NCI-H128 (cell line): ENCODE results near the gene HTR3C.
"Not testable (repeated sequence)": the region's sequence is repeated elsewhere in the genome, so short reads cannot be mapped to it uniquely, and the experiment has no call there.

Experiments used
- DNase-seq: peaks from one replicate; lab custom pipeline; 2025; ENCODE audit not compliant: unreplicated experiment; lab: John Stamatoyannopoulos, UW

HTR3C gene

DNA sequence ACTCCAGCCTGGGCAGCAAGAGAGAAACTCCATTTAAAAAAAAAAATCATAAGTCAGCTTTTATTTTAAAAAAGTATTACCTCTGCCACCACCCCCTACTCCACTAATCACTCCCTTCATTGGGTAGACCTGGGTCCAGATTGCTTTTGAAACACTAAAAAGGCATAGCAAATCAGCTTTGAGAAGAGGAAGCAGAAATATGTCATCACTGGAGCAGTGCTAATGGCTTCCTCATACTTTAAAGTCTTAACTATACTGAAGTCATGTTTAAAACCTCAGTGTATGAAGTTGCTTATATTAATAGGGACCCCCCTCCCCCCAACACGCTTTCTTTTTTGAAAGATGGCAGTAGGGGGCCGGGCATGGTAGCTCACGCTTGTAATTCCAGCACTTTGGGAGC is 22.3 kb upstream of the HTR3C start:
- no peak for DNase-seq

DNA sequence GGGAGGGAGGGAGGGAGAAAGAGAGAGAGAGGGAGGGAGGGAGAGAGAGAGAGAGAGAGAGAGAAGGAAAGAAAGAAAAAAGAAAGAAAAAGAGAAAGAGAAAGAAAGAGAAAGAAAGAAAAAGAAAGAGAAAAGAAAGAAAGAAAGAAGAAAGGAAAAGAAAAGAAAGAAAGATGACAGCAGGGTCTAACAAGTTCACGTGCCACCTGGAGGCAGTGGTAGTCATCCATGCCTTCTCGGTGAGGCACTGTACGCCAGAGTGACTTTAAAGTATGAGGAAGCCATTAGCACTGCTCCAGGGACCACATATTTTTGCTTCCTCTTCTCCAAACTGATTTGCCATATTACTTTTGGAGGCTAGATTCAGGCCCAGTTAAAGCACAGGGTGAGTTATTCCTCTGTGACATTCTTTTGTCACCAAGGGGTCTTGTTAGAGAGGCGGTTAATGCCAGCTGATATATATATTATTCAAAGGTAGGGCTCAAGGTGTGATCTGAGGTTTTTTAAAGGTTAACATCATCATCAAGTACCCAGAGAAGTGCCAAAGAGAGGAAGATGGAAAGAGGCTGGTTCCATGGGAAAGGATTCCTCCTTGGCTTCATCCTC is 21.6 kb upstream of the HTR3C start, which contains the start of gene HTR3D:
Gene HTR3D (plus strand): TSS at position 556 of the 606 bp plus-strand sequence. CDS start 0 bp downstream, at position 556.
- no peak for DNase-seq

DNA sequence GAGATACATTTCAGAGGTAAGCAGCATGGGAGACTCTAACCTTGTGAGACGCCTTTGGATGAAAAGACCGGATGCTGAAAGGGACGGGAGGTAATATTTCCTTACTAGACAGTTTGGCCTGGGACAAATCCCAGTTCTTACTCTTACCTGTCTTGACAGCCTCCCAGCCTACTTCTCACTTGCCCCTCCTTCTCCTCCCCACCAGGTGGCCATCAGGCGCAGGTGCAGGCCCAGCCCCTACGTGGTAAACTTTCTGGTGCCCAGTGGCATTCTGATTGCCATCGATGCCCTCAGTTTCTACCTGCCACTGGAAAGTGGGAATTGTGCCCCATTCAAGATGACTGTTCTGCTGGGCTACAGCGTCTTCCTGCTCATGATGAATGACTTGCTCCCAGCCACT is 15.0 kb upstream of the HTR3C start:
- no peak for DNase-seq

DNA sequence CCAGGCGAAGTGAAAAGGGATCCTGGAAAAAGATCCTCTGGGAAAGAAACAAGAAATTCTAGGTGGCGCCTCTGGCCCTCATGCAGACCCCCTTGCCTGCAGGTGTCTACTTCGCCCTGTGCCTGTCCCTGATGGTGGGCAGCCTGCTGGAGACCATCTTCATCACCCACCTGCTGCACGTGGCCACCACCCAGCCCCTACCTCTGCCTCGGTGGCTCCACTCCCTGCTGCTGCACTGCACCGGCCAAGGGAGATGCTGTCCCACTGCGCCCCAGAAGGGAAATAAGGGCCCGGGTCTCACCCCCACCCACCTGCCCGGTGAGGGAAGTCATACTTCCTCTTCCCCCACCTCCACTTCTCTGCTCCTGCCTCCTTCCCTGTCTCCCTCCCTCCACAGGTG is 14.5 kb upstream of the HTR3C start:
- not testable (repeated sequence) for DNase-seq

DNA sequence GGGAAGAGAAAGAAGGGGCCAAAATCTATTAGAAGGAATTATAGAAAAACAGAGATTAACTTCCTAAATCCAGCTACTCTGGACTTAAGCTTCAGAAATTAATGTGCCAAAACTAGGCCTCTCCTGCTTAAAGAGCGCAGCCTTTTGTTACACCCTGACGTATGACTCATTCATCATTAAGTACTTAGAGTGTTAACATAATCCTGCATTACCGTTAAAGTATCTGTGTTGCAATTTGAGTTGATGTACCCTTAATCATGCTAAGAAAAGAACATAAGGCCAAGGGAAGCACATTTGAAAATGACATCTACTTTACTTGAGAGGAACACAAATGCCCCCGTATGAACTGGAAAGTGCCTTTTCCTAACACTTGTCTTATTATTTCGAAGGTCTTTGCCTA is 13.4 kb upstream of the HTR3C start:
- DNase-seq = peak; percentile 45

DNA sequence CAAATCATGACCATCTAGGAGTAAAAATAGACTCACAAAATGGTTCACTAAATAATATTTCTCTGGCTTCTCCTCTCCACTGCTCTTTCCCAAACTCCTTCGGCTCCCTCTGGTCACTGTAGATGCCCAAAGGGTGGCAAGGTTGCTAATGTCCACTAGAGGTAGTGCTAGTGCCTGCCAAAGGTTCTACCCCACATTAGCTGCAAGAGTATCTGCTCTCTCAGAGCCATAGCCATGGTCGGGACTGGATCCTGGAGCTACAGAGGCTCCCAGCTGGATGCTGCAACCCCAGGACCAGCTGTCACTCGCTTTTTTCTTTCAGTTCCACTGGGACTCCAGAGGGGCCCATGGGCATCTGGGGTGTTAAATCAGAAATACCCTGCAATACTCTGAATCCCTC is 12.8 kb upstream of the HTR3C start:
- no peak for DNase-seq

DNA sequence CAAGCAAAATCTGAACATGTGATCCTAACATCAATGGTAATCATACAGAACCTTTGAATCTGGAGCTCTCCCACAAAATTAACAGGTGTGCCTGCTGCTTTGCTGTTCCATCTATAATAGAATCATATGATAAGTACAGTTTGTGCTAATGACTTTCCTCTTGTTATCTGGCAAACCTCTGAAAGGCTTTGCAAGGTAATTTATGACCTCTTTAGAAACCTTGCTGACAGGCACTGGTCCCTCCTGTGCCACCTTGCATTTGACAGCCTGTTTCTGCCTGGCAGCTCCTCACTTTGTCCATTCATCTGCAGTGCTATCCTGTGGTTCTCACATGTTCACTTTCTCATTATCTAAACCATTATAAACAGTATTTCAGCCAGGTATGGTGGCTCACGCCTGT is 10.2 kb upstream of the HTR3C start:
- DNase-seq = peak; percentile 63

DNA sequence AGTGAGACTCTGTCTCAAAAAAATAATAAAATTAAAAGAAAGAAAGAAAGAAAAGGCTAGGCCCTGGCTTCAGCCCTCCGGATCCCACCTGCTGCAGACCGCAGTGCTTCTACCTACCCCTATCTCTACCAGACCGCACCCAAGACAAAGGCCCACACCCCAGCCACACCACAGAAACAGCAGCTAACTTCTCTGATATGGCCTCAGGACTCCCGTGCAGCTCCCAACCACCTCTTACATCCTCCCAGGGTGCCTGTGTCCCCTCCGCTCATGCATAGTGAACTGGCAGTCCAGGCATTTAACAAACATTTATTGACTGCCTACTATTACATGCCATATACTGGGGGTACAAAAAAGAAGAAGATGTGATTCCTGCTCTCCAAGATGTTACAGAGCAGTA is 6.9 kb upstream of the HTR3C start:
- DNase-seq = no peak

DNA sequence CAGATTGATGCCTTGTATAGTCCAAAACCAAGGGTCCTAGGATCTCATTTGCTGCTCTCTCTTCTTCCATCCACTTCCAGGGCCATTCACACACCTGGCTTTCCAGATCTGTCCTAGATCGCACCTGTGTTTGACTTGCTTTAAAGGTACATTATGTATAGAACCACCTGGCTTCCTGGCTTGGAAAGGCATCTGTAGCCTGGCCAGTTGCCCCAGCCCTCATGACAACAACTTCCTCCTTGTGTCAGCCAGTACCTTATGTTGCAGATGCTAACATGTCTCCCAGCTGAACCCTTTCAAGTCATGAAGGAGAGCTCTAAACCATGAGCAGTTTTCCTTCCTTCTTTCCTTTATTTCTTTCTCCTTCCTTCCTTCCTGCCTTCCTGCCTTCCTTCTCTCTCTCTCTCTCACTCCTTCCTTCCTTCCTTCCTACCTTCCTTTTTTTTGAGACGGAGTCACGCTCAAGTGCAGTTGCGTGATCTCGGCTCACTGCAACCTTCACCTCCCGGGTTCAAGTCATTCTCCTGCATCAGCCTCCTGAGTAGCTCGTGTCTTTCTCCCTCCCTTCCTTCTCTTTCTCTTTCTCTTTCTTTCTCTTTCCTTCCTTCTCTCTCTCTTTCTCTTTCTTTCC is 2.5 kb upstream of the HTR3C start:
- no peak for DNase-seq

DNA sequence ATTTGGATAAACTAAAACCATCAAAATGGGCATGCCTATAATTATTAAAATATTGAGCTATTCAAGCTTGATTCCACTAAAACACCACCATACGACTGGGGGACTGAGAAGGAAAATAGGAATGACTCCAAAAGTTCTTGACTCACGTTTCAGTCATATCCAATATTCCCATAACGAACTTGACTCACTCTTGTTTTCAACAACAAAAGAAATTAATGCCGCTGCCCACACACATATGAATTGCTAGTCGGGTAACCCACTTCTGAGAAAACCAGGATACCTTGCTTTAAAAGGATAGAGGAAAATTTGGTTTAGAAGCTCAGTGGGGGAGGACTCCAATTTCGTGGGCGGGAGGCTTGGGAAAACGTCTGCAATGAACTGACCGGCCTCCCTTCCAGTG is 5.2 kb downstream of the HTR3C start:
- DNase-seq = no peak

DNA sequence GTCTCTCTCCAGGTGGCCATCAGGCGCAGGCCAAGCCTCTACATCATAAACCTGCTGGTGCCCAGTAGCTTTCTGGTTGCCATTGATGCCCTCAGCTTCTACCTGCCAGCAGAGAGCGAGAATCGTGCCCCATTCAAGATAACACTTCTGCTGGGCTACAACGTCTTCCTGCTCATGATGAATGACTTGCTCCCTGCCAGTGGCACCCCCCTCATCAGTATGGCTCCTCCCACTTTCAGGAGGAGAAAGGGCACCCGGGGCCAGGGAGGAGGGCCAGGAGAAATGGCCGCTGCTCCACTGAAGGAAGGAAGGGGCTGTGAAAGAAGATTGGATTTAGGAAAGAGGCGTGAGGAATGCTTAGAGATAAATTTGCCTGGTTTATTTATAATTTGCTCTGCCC is 6.6 kb downstream of the HTR3C start:
- no peak for DNase-seq

DNA sequence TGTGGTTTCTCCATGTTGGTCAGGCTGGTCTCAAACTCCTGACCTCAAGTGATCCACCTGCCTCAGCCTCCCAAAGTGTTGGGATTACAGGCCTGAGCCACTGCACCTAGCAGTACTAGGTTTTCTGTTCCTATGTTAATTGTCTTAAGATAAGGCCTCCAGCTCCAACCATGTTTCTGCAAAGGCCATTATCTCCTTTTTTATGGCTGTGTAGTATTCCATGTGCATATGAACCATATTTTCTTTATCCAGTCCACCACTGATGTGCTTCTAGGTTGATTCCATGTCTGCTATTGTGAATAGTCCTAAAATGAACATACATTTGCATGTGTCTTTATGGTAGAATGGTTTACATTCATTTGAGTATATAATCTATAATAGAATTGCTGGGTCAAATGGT is 9.8 kb downstream of the HTR3C start:
- no peak for DNase-seq

DNA sequence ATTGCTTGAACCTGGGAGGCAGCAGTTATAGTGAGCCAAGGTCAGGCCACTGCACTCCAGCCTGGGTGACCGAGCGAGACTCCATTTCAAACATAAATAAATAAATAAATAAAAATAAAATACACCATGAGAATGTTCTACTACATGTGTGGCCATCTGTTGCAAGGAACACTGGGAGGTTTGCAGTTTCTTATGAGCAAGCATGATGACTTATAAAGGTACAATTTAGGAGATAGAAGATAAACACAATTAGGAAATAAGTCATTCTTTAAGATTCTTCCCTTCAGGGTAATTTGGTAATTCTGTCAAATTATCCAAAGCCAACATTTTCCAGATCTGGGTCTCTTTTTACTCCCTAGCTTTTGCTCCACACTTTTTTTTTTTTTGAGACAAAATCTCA is 13.4 kb downstream of the HTR3C start:
- DNase-seq = no peak

DNA sequence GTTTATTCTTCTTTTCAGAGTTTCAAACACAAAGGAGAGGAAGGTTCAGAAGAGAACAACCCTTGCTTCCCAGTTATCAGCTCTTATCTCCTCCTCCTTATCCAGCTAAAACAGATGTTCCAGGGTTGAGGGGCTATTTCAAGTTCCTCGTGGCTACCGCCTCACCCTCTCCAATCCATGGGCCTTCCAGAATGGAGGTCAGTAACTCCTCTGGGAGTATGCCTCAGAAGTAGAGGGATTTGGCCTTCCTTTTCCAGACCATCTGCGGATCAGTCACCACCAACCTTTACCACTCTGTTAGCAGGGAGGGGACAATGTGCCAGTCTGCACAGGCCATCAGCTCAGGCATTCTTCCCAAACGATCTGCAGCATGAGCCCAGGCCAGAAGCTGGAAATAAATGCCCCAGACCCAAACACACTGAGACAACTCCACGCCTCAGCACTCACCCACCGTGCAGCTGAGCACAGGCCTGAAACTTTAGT is 14.8 kb downstream of the HTR3C start:
- no peak for DNase-seq

DNA sequence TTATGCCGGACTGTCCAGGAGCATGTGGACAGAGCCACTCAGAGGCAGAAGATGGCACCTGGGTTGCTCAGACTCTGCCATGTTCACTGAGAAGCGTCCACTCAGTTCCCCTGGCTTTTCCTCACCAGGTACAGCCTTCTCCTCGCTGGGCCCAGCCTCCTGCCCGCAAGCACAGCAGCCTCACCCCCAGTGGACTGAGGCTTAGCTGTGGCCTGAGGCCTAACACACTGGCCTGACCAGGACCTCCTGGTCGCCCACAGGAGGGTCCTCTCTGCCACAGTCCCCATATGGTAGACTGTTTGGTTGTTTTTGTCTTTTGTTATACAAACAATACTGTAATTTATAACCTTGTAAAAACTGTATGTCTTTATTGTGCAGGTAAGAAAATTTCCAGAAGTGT is 15.5 kb downstream of the HTR3C start:
- no peak for DNase-seq

DNA sequence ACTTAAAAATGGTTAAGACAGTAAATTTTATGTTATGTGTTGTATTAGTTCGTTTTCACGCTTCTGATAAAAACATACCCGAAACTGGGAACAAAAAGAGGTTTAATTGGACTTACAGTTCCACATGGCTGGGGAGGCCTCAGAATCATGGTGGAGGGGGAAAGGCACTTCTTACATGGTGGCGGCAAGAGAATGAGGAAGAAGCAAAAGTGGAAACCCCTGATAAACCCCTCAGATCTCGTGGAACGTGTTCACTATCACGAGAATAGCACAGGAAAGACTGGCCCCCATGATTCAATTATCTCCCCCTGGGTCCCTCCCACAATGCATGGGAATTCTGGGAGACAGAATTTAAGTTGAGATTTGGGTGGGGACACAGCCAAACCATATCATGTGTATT is 18.3 kb downstream of the HTR3C start:
- not testable (repeated sequence) for DNase-seq

DNA sequence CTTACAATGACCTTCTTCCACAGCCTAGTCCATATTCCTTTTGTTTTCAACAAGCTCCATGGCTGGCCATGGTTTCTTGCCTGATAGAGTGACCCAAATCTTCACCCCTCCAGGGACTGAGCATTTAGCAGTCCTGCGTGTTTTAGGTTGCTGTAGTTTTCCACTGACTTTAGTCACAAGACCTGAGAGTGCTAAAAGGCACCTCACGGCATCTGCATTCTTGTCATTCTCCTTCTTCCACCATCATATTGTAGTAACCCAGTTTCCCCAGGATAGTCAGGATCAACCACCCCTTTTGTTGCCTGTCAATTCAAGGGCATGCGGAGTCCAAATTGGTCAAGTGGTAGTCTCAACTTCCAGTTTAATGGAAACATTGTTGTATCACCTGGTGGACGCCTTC is 20.8 kb downstream of the HTR3C start:
- DNase-seq = no peak

DNA sequence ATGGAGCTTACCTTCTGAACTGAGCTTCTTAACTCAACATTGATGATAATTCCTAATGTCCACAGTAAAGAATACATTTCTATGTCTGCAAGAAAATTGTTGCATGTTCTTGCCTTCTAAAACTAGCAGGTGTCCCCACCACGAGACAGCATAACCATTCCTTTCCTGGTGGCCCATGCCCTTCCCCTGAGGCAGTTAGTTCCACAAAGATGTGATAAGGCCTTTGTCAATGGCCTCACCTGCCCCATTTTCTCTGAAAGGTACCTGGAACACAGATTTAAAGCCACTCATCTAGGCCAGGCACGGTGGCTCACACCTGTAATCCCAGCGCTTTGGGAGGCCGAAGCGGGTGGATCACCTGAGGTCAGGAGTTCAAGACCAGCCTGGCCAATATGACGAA is 23.1 kb downstream of the HTR3C start:
- no peak for DNase-seq

DNA sequence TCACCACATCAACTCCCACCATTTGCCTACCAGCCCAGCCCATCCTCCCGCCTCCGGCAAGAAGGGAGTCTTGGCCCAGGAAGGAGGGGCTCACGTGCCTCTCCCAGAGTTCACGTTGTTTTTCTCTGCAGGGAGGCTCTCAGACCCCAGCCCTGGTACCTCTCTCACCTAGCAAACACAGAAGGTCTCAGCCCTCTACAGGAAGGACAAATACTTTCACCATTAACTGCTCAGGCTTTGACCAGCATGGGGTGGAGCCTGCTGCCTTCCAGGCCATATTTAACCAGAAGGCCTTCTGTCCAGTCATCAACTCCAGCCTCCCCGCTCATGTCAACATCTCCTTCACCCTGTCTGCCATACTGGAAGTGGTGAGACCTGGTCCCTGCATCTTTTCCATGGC is 25.0 kb downstream of the HTR3C start:
- no peak for DNase-seq

DNA sequence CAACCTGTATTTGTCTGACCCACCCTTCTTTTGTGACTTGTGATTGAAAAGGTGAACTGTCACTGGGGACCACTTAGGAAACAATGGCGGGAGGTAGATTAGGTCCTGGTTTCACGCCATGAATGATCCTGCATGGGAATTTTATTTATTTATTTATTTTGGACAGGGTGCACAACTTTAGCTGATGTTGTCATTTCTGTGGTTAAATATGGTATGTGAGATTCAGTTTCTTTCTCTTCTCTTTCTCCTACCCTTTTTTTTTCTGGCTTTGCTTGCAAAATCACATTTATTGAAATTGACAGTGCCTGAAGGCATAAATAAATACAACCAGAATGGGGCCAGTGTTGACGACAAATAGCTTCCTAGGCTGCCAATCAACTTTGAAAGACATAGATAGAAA is 26.0 kb downstream of the HTR3C start:
- no peak for DNase-seq

DNA sequence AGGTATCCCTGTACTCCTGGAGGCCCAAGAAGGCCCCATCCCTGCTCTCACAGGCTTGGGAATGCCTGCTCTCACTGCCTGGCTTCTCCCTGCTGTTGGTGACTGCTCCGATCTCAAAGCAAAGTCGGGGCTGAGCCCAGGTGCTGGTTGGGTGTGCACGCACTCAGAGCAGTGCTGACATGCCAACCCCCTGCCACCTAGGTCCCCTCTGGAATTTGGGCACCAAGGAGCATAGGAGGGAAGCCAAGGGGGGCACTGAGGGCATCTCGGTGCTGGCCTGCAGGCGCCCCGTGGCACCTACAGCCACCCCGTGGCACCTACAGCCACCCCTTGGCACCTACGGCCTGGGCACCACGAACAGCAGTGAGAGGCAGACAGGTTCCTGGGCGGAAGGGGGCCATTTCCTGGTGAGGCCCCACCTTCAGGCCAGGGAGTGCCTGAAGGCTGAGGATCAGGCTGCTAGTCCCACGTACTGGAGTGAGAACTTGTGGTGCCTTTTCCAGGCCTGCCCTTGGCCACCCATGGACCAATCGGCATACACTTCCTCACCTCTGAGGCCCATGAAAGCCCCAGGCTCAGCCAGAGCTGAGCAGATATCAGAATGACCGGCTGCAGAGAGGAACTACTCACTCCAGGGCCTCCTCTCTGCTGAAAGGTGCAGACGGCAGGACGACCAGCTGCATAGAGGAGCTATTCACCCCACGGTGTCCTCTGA is 28.4 kb downstream of the HTR3C start:
- DNase-seq = no peak

DNA sequence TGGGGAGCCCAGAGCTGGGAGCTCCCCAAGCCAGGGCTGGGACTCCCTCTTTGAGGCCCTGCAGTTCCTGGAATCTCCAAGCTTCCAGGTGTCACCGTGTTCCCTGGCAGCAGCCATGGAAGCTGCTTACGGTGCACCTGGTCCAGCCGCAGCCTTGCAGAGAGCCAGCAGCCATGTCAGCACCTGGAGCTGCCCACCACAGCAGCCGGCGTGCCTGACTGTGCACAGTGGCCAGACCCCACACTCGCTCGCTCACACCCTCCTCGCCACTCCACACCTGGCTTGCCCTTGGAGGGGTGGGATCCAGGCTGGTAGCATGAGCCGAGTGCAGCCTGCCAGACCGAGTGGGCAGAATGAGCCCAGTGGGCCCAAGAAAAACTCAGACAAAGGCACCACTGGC is 29.2 kb downstream of the HTR3C start:
- no peak for DNase-seq
